ENCODE results near the gene KRT6A.

DNA sequence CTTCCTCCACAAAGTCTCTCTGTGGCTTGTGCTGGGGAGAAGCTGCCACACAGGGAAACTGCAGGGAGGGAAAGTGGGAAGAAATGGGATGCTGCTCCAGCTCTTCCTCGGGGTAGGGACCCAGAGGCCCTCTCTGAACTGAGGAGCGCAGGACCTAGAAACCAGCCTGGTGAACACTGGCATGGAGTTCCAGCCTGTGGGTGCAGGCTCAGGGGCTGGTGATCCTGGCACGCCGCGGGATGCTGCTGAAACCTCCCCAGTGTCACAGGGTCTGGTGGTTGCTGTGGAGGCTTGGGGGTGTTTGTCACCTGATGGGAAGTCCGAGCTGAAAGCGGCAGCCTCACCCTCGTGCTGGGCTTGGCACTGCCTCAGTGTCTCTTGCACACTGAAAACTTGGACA is 53.6 kb downstream of the KRT6A start:
- TF ChIP-seq, protein P1, sequence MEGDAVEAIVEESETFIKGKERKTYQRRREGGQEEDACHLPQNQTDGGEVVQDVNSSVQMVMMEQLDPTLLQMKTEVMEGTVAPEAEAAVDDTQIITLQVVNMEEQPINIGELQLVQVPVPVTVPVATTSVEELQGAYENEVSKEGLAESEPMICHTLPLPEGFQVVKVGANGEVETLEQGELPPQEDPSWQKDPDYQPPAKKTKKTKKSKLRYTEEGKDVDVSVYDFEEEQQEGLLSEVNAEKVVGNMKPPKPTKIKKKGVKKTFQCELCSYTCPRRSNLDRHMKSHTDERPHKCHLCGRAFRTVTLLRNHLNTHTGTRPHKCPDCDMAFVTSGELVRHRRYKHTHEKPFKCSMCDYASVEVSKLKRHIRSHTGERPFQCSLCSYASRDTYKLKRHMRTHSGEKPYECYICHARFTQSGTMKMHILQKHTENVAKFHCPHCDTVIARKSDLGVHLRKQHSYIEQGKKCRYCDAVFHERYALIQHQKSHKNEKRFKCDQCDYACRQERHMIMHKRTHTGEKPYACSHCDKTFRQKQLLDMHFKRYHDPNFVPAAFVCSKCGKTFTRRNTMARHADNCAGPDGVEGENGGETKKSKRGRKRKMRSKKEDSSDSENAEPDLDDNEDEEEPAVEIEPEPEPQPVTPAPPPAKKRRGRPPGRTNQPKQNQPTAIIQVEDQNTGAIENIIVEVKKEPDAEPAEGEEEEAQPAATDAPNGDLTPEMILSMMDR (IDR thresholded peaks at IDR 0.05) = no peak
- no peak for TF ChIP-seq POLR2A (IDR thresholded peaks at IDR 0.05)
- TF ChIP-seq EP300 (IDR thresholded peaks at IDR 0.05; ENCODE audit: low read depth) = no peak
- TF ChIP-seq POLR2AphosphoS5 (IDR thresholded peaks at IDR 0.05) = no peak

Measured in transverse colon (tissue), 4 donors.